GM18498 (cell line): ENCODE measurements around the gene UTS2R.
"Not testable (repeated sequence)": the region's sequence is repeated elsewhere in the genome, so short reads cannot be mapped to it uniquely, and the experiment has no call there.

Experiments used
- ATAC-seq: cut with Tn5 transposase; IDR thresholded peaks from one replicate; pipeline ENCODE4 v1.9.1; 2021; ENCODE audit warnings: mild to moderate bottlenecking, moderate library complexity; ENCODE audit not compliant: unreplicated experiment

Gene UTS2R

DNA sequence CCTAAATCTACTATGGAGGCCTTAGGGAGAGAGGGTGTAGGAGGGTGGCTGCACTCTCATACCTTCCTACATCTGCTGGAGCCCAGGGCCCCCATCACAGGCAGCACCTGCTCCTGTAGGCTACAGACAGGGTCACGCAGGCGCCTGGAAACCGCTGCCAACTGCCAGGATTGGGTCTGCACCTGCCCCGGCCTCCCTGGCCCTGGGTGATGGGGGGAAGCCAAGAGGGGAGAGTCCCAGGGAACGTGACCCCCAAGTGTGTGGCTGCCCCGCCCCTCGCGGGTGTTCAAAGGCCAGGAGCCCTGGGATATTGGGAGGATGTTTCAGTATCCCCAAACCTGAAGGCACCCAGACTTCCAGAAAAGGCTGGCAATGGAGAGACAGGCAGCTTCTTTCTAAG lies 18.1 kb upstream of the UTS2R start:
- no peak for ATAC-seq

DNA sequence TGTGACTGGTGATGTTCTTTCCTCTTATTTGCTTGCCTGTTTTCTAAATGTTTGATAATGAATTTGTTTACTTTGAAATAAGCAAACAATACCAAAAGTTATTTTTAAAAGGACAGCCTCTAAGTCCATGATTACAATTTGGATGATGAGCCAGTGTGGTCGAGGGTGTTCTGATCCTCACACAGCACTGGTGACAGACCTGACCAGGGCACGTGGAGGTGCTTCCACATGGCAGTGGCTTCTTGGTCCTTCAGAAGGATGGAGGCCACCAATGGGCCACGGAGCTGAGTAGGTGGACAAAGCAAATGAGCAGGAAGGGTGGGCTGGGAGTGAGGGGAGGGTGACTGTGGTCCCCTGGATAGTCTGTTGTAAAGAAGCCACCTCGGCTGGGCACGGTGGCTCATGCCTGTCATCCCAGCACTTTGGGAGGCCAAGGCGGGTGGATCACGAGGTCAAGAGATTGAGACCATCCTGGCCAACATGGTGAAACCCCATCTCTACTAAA lies 16.7 kb upstream of the UTS2R start:
- no peak for ATAC-seq

GRCh38 chr17:82355770-82356427 lies 15.7 kb upstream of the UTS2R start:
- ATAC-seq, result no peak

GRCh38 chr17:82356845-82357355 lies 14.7 kb upstream of the UTS2R start:
- no peak for ATAC-seq

DNA sequence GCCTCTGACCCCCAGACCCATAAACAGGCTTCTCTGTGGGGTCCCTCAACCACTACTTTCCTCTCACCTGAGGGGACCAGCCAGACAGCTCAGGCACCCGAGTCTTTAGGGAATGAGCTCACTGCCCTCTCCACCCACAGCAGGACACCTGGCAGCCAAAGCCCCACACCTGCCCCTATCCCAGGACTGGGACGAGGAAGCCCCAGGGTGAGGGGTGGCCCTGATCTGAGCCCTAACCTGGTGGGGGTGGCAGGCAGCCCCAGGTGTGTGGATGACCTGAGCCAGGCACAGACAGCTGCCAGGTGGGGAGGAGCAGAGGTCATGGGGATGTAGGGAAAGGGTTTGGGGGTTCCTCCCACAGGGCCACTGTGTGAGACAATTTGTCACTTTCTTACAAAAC lies 14.2 kb upstream of the UTS2R start:
- no peak for ATAC-seq

DNA sequence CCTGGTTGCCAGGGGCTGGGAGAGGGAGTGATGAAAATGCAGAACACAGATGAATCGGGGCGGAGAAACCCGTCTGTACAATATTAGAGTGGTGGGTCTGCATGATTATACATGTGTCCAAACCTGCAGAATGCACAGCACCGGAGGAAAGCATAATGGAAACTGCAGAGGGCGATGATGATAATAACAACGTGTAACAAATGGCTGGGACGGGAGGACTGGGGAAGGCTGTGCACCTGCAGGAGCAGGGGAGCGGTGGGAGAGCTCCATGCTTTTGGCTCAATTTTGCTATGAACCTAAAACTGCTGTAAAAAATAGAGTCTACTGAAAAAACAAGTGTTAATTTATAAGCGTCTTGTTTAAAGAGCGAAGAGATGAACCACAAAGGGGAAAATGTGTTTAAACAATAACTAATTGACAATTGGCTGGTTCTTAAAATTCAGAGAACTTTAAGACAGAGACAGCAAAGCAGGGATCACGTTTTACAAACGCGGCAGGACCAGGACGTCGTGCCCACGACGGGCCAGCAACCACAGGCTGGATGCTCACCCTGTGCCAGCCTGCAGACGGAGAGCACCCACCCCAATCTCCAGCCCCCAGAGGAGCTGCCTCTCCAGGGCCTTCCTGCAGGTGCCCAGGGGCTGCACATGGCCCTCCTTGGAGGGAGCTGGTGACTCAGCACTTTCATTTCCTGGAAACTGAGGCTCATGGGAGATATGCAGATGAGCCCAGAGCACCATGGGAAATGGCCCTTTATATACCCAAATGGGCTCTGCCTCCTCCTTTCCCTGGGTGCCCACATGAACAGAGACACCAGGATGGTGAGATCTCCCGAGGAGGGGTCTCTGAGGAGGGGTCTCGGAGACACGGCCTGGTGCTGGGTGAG lies 12.9 kb upstream of the UTS2R start, which contains the start of gene TEX19:
TSS of gene TEX19 (plus strand) at position 783 of the 886 bp plus-strand sequence. CDS start 2,904 bp downstream, outside the sequence.
- no peak for ATAC-seq

- ATAC-seq, result not testable (repeated sequence)
Measured at GRCh38 chr17:82359451-82360074, 12.0 kb upstream of the UTS2R start.

GRCh38 chr17:82361885-82362633 lies 9.5 kb upstream of the UTS2R start:
- ATAC-seq, result no peak

DNA sequence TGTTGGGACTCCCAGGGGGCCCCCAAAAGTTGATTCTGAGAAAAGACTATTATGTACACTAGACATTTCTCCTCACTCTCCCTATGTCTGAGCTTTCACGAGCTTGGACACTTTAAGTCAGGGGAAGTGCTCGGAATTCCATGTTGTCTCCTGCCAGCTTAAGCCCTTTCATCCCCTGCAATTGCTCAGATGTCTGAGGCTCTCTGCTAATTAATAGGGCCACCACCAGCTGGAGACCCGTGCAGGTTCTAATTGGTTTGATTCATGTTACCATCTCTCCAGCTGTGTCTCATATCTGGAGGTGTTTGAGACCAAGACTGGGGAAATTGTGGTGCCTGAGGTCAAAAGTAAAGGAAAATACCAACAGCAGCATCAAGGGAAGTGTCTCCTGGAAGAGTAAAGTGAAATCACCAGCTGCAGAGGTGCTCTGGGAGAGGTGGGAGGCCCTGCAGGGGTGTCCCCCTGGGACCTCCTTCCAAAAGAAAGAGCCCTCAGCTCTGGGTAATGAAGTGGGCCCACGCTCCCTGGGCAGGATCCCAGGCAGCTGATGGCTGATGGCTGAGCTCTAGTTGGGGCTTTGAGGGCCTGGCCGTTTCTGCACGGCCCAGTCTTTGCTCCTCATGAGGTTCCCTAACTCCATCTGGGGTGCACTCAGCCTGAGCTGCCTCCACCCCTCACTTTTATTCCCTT lies 5.8 kb upstream of the UTS2R start:
- ATAC-seq, result no peak

DNA sequence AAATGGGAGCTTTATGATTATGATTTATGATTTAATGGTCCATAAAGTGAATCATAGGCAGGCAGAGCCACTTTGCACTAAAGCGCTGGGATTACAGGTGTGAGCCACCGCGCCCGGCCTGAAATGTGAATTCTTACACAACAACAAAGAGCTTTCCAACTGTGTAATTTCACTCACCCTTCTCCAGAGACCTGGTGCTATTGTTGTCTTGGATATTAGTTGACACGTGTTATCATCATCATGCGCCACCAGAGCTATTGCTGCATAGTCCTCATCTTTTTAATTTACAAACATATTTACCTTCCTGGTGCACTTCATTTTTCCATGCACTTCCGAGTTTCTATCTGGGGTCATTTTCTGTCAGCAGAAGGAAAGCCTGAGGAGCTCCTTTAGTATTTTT lies 4.8 kb upstream of the UTS2R start:
- ATAC-seq, result no peak

GRCh38 chr17:82367724-82368524 lies 3.6 kb upstream of the UTS2R start:
- no peak for ATAC-seq

- no peak for ATAC-seq
Measured at GRCh38 chr17:82369211-82369610, 2.4 kb upstream of the UTS2R start.

- no peak for ATAC-seq
Measured at GRCh38 chr17:82370471-82371332, 863 bp upstream of the UTS2R start.

DNA sequence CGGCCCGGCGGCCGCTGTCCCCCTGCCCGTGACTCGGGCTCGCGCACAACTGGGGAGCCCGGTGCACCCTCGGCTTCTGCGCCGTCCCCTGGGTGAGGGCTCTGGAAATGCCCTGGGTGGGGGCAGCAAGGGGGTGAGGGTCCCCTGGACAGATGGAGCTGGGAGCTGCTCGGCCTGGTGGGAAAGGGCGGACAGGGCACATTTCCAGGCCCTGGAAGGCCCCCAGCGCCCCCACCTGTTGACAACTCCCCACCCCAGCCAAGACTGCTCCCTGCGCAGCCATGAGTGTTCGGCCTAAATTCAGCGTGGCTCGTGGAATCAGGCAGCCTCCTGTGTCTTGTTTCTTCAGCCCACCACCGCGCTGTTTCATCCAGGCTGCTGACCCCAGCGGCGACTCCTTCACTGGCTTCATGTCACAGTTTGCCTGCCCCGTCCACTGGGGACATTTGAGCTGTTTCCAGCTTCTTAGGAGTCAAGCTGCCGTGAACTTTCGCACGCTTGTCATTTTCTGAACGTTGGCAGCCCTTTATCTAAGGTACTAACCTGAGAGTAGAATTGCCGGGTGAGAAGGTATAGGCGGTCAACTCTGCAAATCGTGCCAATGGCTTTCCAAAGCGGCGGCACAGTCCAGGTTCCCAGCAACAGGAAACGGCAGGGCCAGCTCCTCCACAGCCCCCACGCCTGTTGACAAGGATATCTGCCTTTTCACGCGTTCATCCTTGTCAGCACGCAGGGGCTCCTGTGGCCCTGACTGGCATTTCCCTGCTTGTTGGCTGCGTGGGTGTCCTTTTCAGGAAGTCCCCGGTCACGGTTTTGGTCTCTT lies 895 bp downstream of the UTS2R start:
- no peak for ATAC-seq

DNA sequence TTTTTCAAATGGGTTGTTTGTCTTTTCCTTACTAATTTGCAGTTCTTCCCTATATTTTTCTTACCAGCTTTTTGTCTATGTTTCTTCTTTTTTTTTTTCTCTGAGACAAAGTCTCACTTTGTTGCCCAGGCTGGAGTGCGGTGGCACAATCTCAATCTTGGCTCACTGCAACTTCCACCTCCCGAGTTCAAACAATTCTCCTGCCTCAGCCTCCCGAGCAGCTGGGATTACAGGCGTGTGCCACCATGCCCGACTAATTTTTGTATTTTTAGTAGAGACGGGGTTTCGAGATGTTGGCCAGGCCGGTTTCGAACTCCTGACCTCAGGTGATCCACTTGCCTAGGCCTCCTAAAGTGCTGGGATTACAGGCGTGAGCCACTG lies 1.5 kb downstream of the UTS2R start:
- not testable (repeated sequence) for ATAC-seq

DNA sequence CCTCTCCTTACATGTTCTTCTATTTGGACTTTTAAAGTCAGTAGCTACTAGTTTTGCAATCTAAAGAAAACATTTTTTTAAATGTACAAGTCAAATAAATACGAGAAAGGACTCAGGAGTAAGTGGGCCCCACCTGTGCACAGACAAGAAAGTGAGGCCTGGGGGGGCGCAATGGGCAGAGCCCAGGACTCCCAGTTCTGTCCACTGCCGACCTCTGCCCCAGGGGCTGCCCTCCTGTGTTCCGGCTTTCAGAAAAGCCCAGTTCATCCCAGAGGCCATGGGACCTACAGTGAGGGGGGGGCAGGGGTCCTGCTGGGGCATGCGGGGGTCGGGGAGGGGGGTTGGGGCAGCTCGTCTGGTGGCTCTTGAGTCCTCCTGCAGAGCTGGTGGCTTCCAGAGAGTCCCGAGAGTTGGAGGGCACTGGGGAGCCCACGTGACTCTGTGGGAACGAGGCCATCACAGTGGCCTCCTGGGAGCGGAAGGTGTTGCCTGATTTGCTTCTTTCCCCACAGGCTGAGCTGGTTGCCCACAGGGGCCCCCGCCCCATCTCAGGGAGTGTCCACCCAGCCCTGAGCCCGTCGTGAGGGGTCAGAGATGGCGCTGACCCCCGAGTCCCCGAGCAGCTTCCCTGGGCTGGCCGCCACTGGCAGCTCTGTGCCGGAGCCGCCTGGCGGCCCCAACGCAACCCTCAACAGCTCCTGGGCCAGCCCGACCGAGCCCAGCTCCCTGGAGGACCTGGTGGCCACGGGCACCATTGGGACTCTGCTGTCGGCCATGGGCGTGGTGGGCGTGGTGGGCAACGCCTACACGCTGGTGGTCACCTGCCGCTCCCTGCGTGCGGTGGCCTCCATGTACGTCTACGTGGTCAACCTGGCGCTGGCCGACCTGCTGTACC lies 2.4 kb downstream of the UTS2R start:
- ATAC-seq, result no peak
